ENCODE data around the gene SYK. TPM values are rescaled to one million over a fixed set of nuclear protein-coding genes. Genes with fewer than 3 reads are reported as not detected.

SYK gene
- total RNA-seq, 1 donor from 2014 or later, result 0.41 TPM

DNA sequence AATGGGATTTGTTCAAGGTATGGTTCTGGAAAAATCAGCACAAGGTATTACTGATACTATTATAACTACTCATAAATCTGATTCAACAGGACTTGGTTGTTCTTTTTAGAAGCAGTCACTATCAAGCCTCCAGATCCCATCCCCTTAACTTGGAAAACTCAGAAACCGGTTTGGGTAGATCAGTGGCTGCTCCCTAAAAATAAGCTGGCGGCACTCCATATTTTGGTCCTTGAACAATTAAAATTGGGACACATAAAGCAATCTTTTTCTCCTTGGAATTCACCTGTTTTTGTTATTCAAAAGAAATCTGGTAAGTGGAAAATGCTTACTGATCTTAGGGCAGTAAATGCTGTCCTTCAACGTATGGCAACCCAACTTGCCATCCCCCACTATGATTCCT, 104.2 kb downstream of the SYK start:
- H3K36me3 ChIP-seq (ENCODE audit: insufficient read depth, low read length), result no peaks in the 10 kb centered on the region
- no peak overlapping the region for H3K27ac Mint-ChIP-seq (ENCODE audit: unreplicated experiment)
- peaks cover 21% of the 10 kb centered on the region for H3K9me3 Mint-ChIP-seq (ENCODE audit: unreplicated experiment)
- TF ChIP-seq, protein P1, sequence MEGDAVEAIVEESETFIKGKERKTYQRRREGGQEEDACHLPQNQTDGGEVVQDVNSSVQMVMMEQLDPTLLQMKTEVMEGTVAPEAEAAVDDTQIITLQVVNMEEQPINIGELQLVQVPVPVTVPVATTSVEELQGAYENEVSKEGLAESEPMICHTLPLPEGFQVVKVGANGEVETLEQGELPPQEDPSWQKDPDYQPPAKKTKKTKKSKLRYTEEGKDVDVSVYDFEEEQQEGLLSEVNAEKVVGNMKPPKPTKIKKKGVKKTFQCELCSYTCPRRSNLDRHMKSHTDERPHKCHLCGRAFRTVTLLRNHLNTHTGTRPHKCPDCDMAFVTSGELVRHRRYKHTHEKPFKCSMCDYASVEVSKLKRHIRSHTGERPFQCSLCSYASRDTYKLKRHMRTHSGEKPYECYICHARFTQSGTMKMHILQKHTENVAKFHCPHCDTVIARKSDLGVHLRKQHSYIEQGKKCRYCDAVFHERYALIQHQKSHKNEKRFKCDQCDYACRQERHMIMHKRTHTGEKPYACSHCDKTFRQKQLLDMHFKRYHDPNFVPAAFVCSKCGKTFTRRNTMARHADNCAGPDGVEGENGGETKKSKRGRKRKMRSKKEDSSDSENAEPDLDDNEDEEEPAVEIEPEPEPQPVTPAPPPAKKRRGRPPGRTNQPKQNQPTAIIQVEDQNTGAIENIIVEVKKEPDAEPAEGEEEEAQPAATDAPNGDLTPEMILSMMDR (IDR thresholded peaks at IDR 0.05; ENCODE audit: insufficient read depth, low read depth, low read length), result no peak
- no peak for TF ChIP-seq EZH2 (IDR thresholded peaks at IDR 0.05; ENCODE audit: insufficient read depth, low read length)
- no peaks in the 10 kb centered on the region for H4K20me1 ChIP-seq (ENCODE audit: insufficient read depth, low read length)
- peaks cover 6% of the 10 kb centered on the region for H3K27me3 ChIP-seq (ENCODE audit: insufficient read depth, low read length)
- peaks cover 6% of the 10 kb centered on the region for H3K27me3 Mint-ChIP-seq (ENCODE audit: low read depth, unreplicated experiment)
- H3K4me3 Mint-ChIP-seq (ENCODE audit: unreplicated experiment), result no peak overlapping the region
- H2AFZ ChIP-seq (ENCODE audit: low read depth, low read length), result no peak overlapping the region
- H3K4me1 ChIP-seq (ENCODE audit: insufficient read depth, low read length), result no peaks in the 10 kb centered on the region
- FAIRE-seq (no peak), DNase-seq (ENCODE audit: low read depth) (no peak)
- H3K4me3 ChIP-seq (ENCODE audit: insufficient read depth, low read depth, low read length), result no peak overlapping the region
- H3K36me3 Mint-ChIP-seq (ENCODE audit: low read depth, unreplicated experiment), result no peaks in the 10 kb centered on the region
- no peaks in the 10 kb centered on the region for H3K4me1 Mint-ChIP-seq (ENCODE audit: low read depth, unreplicated experiment)
- H3K79me2 ChIP-seq (ENCODE audit: insufficient read depth, low read length), result no peaks in the 10 kb centered on the region
- H3K4me2 ChIP-seq (ENCODE audit: low read length), result no peak overlapping the region
- no peak overlapping the region for H3K27ac ChIP-seq (ENCODE audit: low read depth, low read length)
- no peak overlapping the region for H3K9ac ChIP-seq (ENCODE audit: low read length)
- peaks cover 13% of the 10 kb centered on the region for H3K9me3 ChIP-seq (ENCODE audit: insufficient read depth, low read depth, low read length)

DNA sequence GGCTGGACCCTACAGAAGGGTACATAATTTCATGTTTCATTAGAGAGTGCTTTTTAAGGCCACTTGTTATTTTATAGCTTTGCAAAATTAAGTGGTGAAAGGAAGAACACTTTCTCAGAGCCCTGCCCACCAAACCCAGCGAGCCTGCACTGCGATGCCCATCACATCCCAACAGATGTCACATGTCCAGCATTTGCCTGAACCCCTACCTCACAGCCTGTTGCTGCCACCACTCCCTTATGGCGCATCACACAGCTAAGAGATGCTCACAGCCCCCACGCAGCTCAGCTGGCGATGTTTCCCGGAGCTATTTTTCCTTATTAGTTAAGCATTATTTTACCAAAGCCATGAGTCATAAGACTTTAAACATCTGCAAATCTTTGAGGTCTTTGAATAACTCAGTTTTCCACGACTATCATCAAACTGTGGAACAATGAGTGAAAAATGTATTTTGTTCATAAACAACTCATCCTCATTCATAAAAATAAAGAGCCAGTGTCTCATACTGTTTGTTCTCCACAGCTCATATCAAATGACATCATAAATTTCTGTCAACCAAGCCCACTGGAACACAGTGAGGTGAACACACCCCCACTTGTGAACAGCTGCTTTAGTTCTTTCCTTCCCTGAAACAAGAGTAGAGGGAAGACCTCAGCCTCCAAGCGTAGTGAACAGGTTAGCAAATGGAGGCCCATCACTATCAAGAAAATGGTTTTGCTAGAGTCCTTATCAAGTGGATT, 104.9 kb downstream of the SYK start:
- Histone ChIP-seq H4K20me1 (ENCODE audit: insufficient read depth, low read length) (no peaks in the 10 kb centered on the region), H3K27ac (ENCODE audit: low read depth, low read length) (no peak overlapping the region), H3K4me1 (ENCODE audit: insufficient read depth, low read length) (no peaks in the 10 kb centered on the region), H2AFZ (ENCODE audit: low read depth, low read length) (no peak overlapping the region), H3K9me3 (ENCODE audit: insufficient read depth, low read depth, low read length) (peaks cover 13% of the 10 kb centered on the region), H3K27me3 (ENCODE audit: insufficient read depth, low read length) (peaks cover 6% of the 10 kb centered on the region), H3K36me3 (ENCODE audit: insufficient read depth, low read length) (no peaks in the 10 kb centered on the region), H3K9ac (ENCODE audit: low read length) (no peak overlapping the region), H3K79me2 (ENCODE audit: insufficient read depth, low read length) (no peaks in the 10 kb centered on the region), H3K4me2 (ENCODE audit: low read length) (no peak overlapping the region), H3K4me3 (ENCODE audit: insufficient read depth, low read depth, low read length) (no peak overlapping the region)
- Mint-ChIP-seq H3K4me1 (ENCODE audit: low read depth, unreplicated experiment) (no peaks in the 10 kb centered on the region), H3K27ac (ENCODE audit: unreplicated experiment) (no peak overlapping the region), H3K4me3 (ENCODE audit: unreplicated experiment) (no peak overlapping the region), H3K36me3 (ENCODE audit: low read depth, unreplicated experiment) (no peaks in the 10 kb centered on the region), H3K9me3 (ENCODE audit: unreplicated experiment) (peaks cover 21% of the 10 kb centered on the region), H3K27me3 (ENCODE audit: low read depth, unreplicated experiment) (peaks cover 6% of the 10 kb centered on the region)
- no peak for DNase-seq (ENCODE audit: low read depth)
- FAIRE-seq, result no peak
- TF ChIP-seq EZH2 (IDR thresholded peaks at IDR 0.05; ENCODE audit: insufficient read depth, low read length), result no peak
- TF ChIP-seq, protein P1 (IDR thresholded peaks at IDR 0.05; ENCODE audit: insufficient read depth, low read depth, low read length), result no peak

DNA sequence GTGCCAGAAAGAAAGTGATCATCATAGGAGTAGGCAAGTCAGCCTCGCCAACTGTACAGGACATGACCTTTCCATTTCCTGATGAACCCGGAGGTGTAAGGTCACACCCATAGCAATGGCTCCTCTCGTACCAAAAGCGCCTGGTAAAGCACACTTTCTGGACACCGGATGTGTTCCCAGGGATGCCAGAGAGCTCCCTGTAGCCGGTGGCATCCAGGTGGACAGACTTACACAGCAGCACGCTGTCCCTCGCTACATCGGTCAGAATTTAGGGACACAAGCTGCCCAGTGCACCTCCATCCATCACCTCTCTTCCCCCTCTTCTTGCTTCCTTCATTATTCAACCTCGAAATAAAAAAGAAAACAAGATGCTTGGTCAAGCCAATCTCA, 105.4 kb downstream of the SYK start:
- no peaks in the 10 kb centered on the region for H3K79me2 ChIP-seq (ENCODE audit: insufficient read depth, low read length)
- H3K27ac Mint-ChIP-seq (ENCODE audit: unreplicated experiment), result no peak overlapping the region
- H3K4me2 ChIP-seq (ENCODE audit: low read length), result no peak overlapping the region
- H3K4me3 ChIP-seq (ENCODE audit: insufficient read depth, low read depth, low read length), result no peak overlapping the region
- H3K4me1 Mint-ChIP-seq (ENCODE audit: low read depth, unreplicated experiment), result no peaks in the 10 kb centered on the region
- no peaks in the 10 kb centered on the region for H3K36me3 Mint-ChIP-seq (ENCODE audit: low read depth, unreplicated experiment)
- no peak for FAIRE-seq
- peaks cover 10% of the 10 kb centered on the region for H3K9me3 ChIP-seq (ENCODE audit: insufficient read depth, low read depth, low read length)
- TF ChIP-seq, protein P1 (IDR thresholded peaks at IDR 0.05; ENCODE audit: insufficient read depth, low read depth, low read length), result no peak
- no peak for TF ChIP-seq EZH2 (IDR thresholded peaks at IDR 0.05; ENCODE audit: insufficient read depth, low read length)
- H3K9ac ChIP-seq (ENCODE audit: low read length), result no peak overlapping the region
- no peaks in the 10 kb centered on the region for H3K4me1 ChIP-seq (ENCODE audit: insufficient read depth, low read length)
- H4K20me1 ChIP-seq (ENCODE audit: insufficient read depth, low read length), result no peaks in the 10 kb centered on the region
- peaks cover 6% of the 10 kb centered on the region for H3K27me3 Mint-ChIP-seq (ENCODE audit: low read depth, unreplicated experiment)
- no peak overlapping the region for H3K4me3 Mint-ChIP-seq (ENCODE audit: unreplicated experiment)
- no peak overlapping the region for H3K27ac ChIP-seq (ENCODE audit: low read depth, low read length)
- H2AFZ ChIP-seq (ENCODE audit: low read depth, low read length), result no peak overlapping the region
- no peak for DNase-seq (ENCODE audit: low read depth)
- no peaks in the 10 kb centered on the region for H3K36me3 ChIP-seq (ENCODE audit: insufficient read depth, low read length)
- H3K27me3 ChIP-seq (ENCODE audit: insufficient read depth, low read length), result peaks cover 6% of the 10 kb centered on the region
- peaks cover 19% of the 10 kb centered on the region for H3K9me3 Mint-ChIP-seq (ENCODE audit: unreplicated experiment)
